DND-41 (cell line): ENCODE data around the gene ZNF740.

Experiments used
- CTCF ChIP-seq: IDR thresholded peaks from 2 replicates; pipeline ENCODE4 v1.5.1; 2012; ENCODE audit warnings: borderline replicate concordance, low read length, moderate library complexity, mild to moderate bottlenecking; ENCODE audit not compliant: poor library complexity, severe bottlenecking; ENCODE audit errors: extremely low read depth
- EZH2 ChIP-seq: IDR thresholded peaks from 3 replicates; pipeline ENCODE4 v1.6.1; 2012; ENCODE audit warnings: borderline replicate concordance, low read depth, mild to moderate bottlenecking, moderate library complexity, low read length, inconsistent platforms; ENCODE audit not compliant: severe bottlenecking

- TF ChIP-seq CTCF, result no peak
- no peak for TF ChIP-seq EZH2
These were observed 16.6 kb downstream of the ZNF740 start for GRCh38 chr12:53197011-53197640.
